Mesenchymal stem cell (in vitro differentiated cells and primary cell): ENCODE measurements around the gene RPL31.

ENCODE experiments used
- DNase-seq: peaks from one replicate; pipeline ENCODE4 v3.0.0-alpha.2; 2013
- H2AFZ ChIP-seq: one replicate; pipeline ENCODE4 v1.6.1; 2013; ENCODE audit warnings: low read depth, mild to moderate bottlenecking, control low read depth, inconsistent platforms, low read length, moderate library complexity
- H2AK5ac ChIP-seq: 2 replicates; pipeline ENCODE4 v1.6.1; 2013; ENCODE audit warnings: low read length, moderate library complexity, mild to moderate bottlenecking, inconsistent platforms; ENCODE audit not compliant: severe bottlenecking
- H2BK120ac ChIP-seq: one replicate; pipeline ENCODE4 v1.6.1; 2013; ENCODE audit warnings: low read depth, mild to moderate bottlenecking, inconsistent platforms, low read length, moderate library complexity
- H2BK12ac ChIP-seq, 2 experiments: one replicate each; pipeline ENCODE4 v1.6.1; 2013; ENCODE audit warnings: inconsistent platforms in 2 of 2, low read length in 2 of 2, mild to moderate bottlenecking in 2 of 2, moderate library complexity in 2 of 2, control low read depth in 1 of 2
- H2BK15ac ChIP-seq: one replicate; pipeline ENCODE4 v1.6.1; 2013; ENCODE audit warnings: mild to moderate bottlenecking, low read depth, inconsistent platforms; ENCODE audit not compliant: poor library complexity, severe bottlenecking
- H2BK5ac ChIP-seq: 2 replicates; pipeline ENCODE4 v1.6.1; 2013; ENCODE audit warnings: low read depth, mild to moderate bottlenecking, low read length, control low read depth, inconsistent platforms; ENCODE audit not compliant: poor library complexity, severe bottlenecking
- H3K14ac ChIP-seq, 2 experiments: one replicate each; pipeline ENCODE4 v1.6.1; 2013; ENCODE audit warnings: inconsistent platforms in 2 of 2, low read length in 2 of 2, control low read depth in 1 of 2, mild to moderate bottlenecking in 1 of 2, moderate library complexity in 1 of 2
- H3K18ac ChIP-seq, 2 experiments: one replicate each; pipeline ENCODE4 v1.6.1; 2013; ENCODE audit warnings: inconsistent platforms in 2 of 2, low read length in 2 of 2, control low read depth in 1 of 2, low read depth in 1 of 2, mild to moderate bottlenecking in 1 of 2
- H3K23ac ChIP-seq, 2 experiments: one replicate each; pipeline ENCODE4 v1.6.1; 2013; ENCODE audit warnings: inconsistent platforms in 2 of 2, low read length in 2 of 2, mild to moderate bottlenecking in 2 of 2, moderate library complexity in 2 of 2, control low read depth in 1 of 2
- H3K27ac ChIP-seq: 2 replicates; pipeline ENCODE4 v1.5.1; 2013; ENCODE audit warnings: mild to moderate bottlenecking, moderate library complexity, low read length, control low read depth, inconsistent platforms; ENCODE audit not compliant: poor library complexity, severe bottlenecking
- H3K27me3 ChIP-seq, 2 experiments: 2 replicates each; pipeline versions ENCODE4 v1.6.1 to v1.7.0; 2013; ENCODE audit warnings: low read length in 2 of 2, mild to moderate bottlenecking in 2 of 2, moderate library complexity in 2 of 2, control low read depth in 1 of 2, inconsistent platforms in 1 of 2; ENCODE audit not compliant: control insufficient read depth in 1 of 2, insufficient read depth in 1 of 2
- H3K36me3 ChIP-seq, 2 experiments: 2 replicates each; pipeline versions ENCODE4 v1.6.1 to v1.7.0; 2013; ENCODE audit warnings: low read length in 2 of 2, control low read depth in 1 of 2, inconsistent platforms in 1 of 2, low read depth in 1 of 2, mild to moderate bottlenecking in 1 of 2; ENCODE audit not compliant: insufficient read depth in 2 of 2, control insufficient read depth in 1 of 2
- H3K4ac ChIP-seq, 2 experiments: one replicate each; pipeline ENCODE4 v1.6.1; 2013; ENCODE audit warnings: inconsistent platforms in 2 of 2, low read length in 2 of 2, mild to moderate bottlenecking in 2 of 2, moderate library complexity in 2 of 2, control low read depth in 1 of 2, low read depth in 1 of 2
- H3K4me1 ChIP-seq: 2 replicates; pipeline ENCODE4 v1.6.1; 2013; ENCODE audit warnings: low read depth, low read length, control low read depth; ENCODE audit not compliant: control insufficient read depth, insufficient read depth
- H3K4me2 ChIP-seq: 2 replicates; pipeline ENCODE4 v1.6.1; 2013; ENCODE audit warnings: low read length, mild to moderate bottlenecking, inconsistent platforms; ENCODE audit not compliant: poor library complexity, severe bottlenecking
- H3K4me3 ChIP-seq, 2 experiments: 2 replicates each; pipeline versions ENCODE4 v1.5.1 to v1.7.0; 2013; ENCODE audit warnings: low read length in 2 of 2, mild to moderate bottlenecking in 2 of 2, control low read depth in 1 of 2, low read depth in 1 of 2; ENCODE audit not compliant: insufficient read depth in 1 of 2
- H3K79me1 ChIP-seq: replicated peaks from 2 replicates; pipeline ENCODE4 v1.6.1; 2013; ENCODE audit warnings: mild to moderate bottlenecking, control low read depth, low read length, inconsistent platforms; ENCODE audit not compliant: poor library complexity, severe bottlenecking
- H3K9ac ChIP-seq: 2 replicates; pipeline ENCODE4 v1.7.0; 2013; ENCODE audit warnings: mild to moderate bottlenecking, low read length, moderate library complexity
- H3K9me3 ChIP-seq: 2 replicates; pipeline ENCODE4 v1.7.0; 2013; ENCODE audit warnings: mild to moderate bottlenecking, low read length; ENCODE audit not compliant: control insufficient read depth
- H4K8ac ChIP-seq: one replicate; pipeline ENCODE4 v1.6.1; 2013; ENCODE audit warnings: inconsistent platforms, mild to moderate bottlenecking, low read length, moderate library complexity
- H4K91ac ChIP-seq: one replicate; pipeline ENCODE4 v1.6.1; 2013; ENCODE audit warnings: mild to moderate bottlenecking, low read length, inconsistent platforms
- WGBS: methylation state at CpG from one replicate; pipeline ENCODE4 v1.1.7; 2013; ENCODE audit warnings: mixed read lengths; 5-methylcytosine and 5-hydroxymethylcytosine counted together

RPL31 gene

GRCh38 chr2:100993294-100993693 lies 8.8 kb upstream of the RPL31 start:
- WGBS: 93% methylated on average over 17 of the region's 17 CpGs
- Histone ChIP-seq H2AK5ac (no peak overlapping the region), H3K23ac (no peak overlapping the region), H2AFZ (no peak overlapping the region), H3K14ac (no peak overlapping the region), H4K91ac (no peak overlapping the region), H3K79me1 (no peaks in the 10 kb centered on the region), H3K18ac (no peak overlapping the region), H3K36me3 (peaks cover 0 to 27% of the 10 kb centered on the region in 2 experiments), H3K27me3 (peaks cover 0 to 5% of the 10 kb centered on the region in 2 experiments), H3K4ac (no peak overlapping the region), H2BK5ac (no peak overlapping the region), H3K9me3 (no peaks in the 10 kb centered on the region), H2BK12ac (no peak overlapping the region), H3K9ac (no peak overlapping the region), H3K4me2 (no peak overlapping the region), H2BK120ac (no peak overlapping the region), H3K4me1 (no peaks in the 10 kb centered on the region), H2BK15ac (no peak overlapping the region), H3K27ac (no peak overlapping the region), H4K8ac (no peak overlapping the region), H3K4me3 (no peak overlapping the region)
- DNase-seq: no peak

GRCh38 chr2:100995309-100996075 lies 6.6 kb upstream of the RPL31 start:
- no peak overlapping the region for H3K14ac ChIP-seq
- no peaks in the 10 kb centered on the region for H3K79me1 ChIP-seq
- no peak overlapping the region for H2BK5ac ChIP-seq
- no peaks in the 10 kb centered on the region for H3K4me1 ChIP-seq
- peaks cover 0 to 27% of the 10 kb centered on the region in 2 experiments for H3K36me3 ChIP-seq
- no peaks in the 10 kb centered on the region for H3K9me3 ChIP-seq
- H3K27me3 ChIP-seq: peaks cover 0 to 5% of the 10 kb centered on the region in 2 experiments
- H3K9ac ChIP-seq: no peak overlapping the region
- H2BK15ac ChIP-seq: no peak overlapping the region
- no peak overlapping the region for H2BK12ac ChIP-seq
- no peak overlapping the region for H3K4me3 ChIP-seq
- H2AK5ac ChIP-seq: no peak overlapping the region
- WGBS: 92% methylated on average over 28 of the region's 28 CpGs
- no peak for DNase-seq
- H3K18ac ChIP-seq: no peak overlapping the region
- no peak overlapping the region for H4K8ac ChIP-seq
- H3K4me2 ChIP-seq: no peak overlapping the region
- H2BK120ac ChIP-seq: no peak overlapping the region
- H2AFZ ChIP-seq: no peak overlapping the region
- no peak overlapping the region for H4K91ac ChIP-seq
- no peak overlapping the region for H3K23ac ChIP-seq
- no peak overlapping the region for H3K4ac ChIP-seq
- H3K27ac ChIP-seq: no peak overlapping the region

GRCh38 chr2:100997509-100998234 lies 4.4 kb upstream of the RPL31 start:
- no peak overlapping the region for H3K4ac ChIP-seq
- no peak overlapping the region for H3K4me3 ChIP-seq
- no peak overlapping the region for H3K14ac ChIP-seq
- no peak overlapping the region for H2BK5ac ChIP-seq
- H3K36me3 ChIP-seq: peaks cover 0 to 17% of the 10 kb centered on the region in 2 experiments
- H3K4me2 ChIP-seq: no peak overlapping the region
- H3K9ac ChIP-seq: no peak overlapping the region
- H2BK15ac ChIP-seq: no peak overlapping the region
- H3K23ac ChIP-seq: no peak overlapping the region
- peaks cover 5% of the 10 kb centered on the region for H3K4me1 ChIP-seq
- H2AFZ ChIP-seq: no peak overlapping the region
- peak overlapping the region; percentile 14 for H4K8ac ChIP-seq
- H2BK12ac ChIP-seq: no peak overlapping the region
- H3K27ac ChIP-seq: no peak overlapping the region
- no peak overlapping the region for H2BK120ac ChIP-seq
- peaks cover 2% of the 10 kb centered on the region for H3K79me1 ChIP-seq
- no peak overlapping the region for H3K18ac ChIP-seq
- H4K91ac ChIP-seq: no peak overlapping the region
- 96% methylated on average over 4 of the region's 5 CpGs for WGBS
- no peak overlapping the region for H2AK5ac ChIP-seq
- H3K9me3 ChIP-seq: no peaks in the 10 kb centered on the region
- no peaks in the 10 kb centered on the region for H3K27me3 ChIP-seq
- no peak for DNase-seq

- Histone ChIP-seq H2BK12ac (no peak overlapping the region), H2BK15ac (no peak overlapping the region), H3K4me3 (no peak overlapping the region), H3K79me1 (peaks cover 2% of the 10 kb centered on the region), H3K9ac (peak overlapping the region; percentile 9), H3K14ac (no peak overlapping the region), H4K8ac (no peak overlapping the region), H3K36me3 (peaks cover 0 to 18% of the 10 kb centered on the region in 2 experiments), H2AK5ac (no peak overlapping the region), H3K4me2 (no peak overlapping the region), H3K4ac (no peak overlapping the region), H2BK5ac (no peak overlapping the region), H2AFZ (no peak overlapping the region), H2BK120ac (no peak overlapping the region), H4K91ac (no peak overlapping the region), H3K23ac (no peak overlapping the region), H3K27ac (no peak overlapping the region), H3K4me1 (peaks cover 5% of the 10 kb centered on the region), H3K18ac (no peak overlapping the region), H3K9me3 (no peaks in the 10 kb centered on the region), H3K27me3 (no peaks in the 10 kb centered on the region)
- no peak for DNase-seq
- 100% methylated on average over 5 of the region's 6 CpGs for WGBS
These were observed 3.9 kb upstream of the RPL31 start for GRCh38 chr2:100998235-100998573.
